Fibroblast of upper back skin (primary cell): ENCODE results near the gene TAGLN2.

Experiments
- DNase-seq: peaks from one replicate; pipeline ENCODE4 v3.0.0-alpha.2; 2013

The TAGLN2 gene

DNA sequence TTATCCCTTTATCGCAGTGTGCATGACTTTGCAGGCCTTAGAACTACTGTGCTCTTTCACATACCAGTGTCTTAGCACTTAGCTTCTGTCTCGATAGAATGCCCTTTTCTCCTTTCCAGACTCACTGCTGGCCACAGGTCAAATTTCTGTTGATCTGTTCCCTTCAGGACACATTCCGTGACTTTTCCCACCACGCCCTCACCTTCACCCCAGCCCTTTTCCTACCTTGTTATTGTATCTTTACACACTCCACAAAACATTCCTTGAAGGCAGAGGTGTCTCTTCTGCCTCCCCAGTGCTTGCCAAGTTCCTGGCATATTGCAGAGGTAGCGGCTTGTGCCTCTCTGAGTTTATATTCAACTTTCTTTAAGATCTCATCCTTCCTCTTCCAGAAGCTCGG lies 23.8 kb upstream of the TAGLN2 start:
- DNase-seq, result no peak

GRCh38 chr1:159947942-159948341 lies 22.6 kb upstream of the TAGLN2 start:
- DNase-seq, result no peak

GRCh38 chr1:159946242-159947187 lies 21.2 kb upstream of the TAGLN2 start:
- DNase-seq, result no peak

GRCh38 chr1:159945483-159946241 lies 20.4 kb upstream of the TAGLN2 start, which contains the start of gene IGSF9:
Gene IGSF9 (minus strand): TSS chr1:159945613. CDS start chr1:159943454, 2,159 bp downstream.
- DNase-seq, result peak; percentile 76

- no peak for DNase-seq
These were observed 19.5 kb upstream of the TAGLN2 start for GRCh38 chr1:159944623-159945455.

DNA sequence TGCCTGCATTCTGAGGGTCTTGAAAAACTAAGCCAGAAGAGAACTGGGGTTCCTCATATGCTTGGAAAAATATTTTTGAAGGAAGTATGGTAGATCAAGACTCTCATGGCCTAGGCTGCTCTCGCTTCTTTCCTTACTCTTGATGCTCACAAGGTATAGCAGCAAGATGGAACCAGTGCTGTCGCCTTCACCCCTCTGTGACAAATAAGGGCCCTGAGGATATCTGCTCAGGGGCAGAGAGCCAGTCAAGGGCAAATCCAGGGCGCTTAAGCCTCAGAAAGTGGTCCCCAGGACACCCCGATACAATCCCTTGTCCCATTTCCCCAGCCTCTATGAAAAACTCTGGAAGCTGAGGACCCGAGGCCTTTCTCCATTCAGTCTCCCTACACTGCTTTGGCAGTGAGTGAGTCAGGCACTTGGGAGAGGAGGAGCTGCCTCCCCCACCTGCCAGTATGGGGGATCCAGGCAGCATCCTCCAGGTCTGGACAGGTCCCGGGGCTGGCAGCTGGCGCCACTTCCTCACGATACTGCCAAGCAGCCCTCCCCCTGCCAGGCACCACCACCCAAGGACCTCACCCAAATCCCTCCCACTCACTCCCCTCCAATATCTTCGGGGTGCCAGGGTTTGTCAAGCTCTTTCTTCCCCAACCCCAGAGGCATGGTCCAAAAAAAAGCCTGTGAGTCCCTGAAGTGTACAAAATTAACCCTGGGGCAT lies 18.8 kb upstream of the TAGLN2 start:
- DNase-seq, result no peak

DNA sequence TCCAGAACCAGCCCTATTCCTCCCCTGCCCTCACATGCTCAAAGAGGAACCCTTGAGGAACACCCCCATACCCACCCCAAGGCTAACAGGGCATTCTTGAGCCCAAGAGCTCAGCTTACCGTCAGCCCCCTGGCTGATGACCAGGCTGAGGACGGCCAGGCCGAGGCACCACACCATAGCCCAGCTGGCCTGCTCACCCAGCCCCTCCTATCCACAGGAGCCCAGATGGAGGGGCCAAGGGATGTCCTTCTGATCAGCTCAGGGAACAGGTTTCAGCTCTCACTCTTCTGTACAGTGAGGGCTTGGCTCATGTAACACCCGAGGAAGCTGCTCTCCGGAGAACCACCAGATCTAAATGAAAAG lies 18.0 kb upstream of the TAGLN2 start:
- DNase-seq, result no peak

GRCh38 chr1:159942632-159943277 lies 17.4 kb upstream of the TAGLN2 start:
- DNase-seq, result no peak

DNA sequence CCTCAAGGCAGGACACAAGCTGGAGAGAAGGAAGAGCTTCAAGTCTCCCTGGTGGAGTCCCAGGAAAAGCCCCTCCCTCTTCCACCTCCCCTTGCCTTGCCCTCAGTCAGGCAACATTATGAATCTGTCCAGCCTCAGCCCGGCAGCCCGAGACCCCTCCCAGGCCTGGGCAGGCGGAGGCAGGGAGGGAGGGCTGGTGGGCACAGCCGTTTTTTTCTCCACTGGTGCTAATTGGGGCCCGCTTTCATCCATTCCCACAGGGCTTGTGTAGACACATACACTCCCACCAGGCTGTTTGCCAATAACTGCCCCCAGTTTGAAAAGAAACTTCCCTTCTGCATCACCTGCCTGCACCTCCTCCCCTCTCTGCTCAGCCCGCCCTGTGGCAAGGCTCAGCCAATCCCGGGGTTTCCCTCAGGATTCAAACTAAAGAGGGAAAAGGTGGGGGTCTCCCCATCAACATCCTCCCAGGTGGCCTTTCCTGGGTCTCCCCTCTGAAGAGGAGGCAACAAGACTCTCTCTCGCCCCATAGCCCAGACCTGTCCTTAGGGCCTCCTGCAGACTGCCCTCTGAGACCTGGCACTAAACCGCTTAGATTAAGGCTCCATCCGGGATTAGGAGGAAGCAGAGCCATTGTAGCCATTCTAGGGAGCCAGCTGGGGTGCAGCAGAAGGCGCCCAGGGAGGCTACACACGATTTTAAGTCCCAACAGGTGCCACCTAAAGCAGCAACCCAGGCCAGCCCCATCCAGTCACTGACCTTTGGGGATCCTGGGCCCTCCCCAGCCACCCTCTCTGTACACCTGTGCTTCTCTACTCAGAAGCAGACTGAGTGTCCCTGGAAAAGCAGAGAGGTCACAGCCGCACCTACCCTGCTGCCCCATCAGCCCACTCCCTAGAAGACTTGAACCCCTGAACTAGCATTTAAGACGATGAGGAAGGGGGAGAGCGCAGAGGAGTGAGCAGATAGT lies 16.6 kb upstream of the TAGLN2 start:
- DNase-seq, result no peak

DNA sequence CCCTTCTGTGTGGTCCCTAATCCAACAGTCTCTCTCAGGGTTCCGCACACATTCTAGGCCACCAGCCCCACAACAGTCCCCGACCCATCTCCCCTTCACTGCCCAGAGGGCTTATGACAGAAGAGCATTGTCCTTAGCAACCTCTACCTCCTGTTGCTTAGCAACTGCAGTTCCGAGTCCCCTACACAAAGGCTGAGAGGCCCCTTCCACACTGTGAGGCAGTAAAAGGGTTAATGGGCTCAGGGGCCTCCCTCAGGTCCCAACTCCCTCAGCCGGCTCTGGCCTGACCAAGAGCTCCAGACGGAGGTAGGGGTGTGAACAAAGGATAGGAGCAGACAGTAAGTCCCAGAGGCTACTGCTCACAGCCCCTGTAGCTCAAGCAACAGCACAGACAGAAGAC lies 15.8 kb upstream of the TAGLN2 start:
- no peak for DNase-seq

DNA sequence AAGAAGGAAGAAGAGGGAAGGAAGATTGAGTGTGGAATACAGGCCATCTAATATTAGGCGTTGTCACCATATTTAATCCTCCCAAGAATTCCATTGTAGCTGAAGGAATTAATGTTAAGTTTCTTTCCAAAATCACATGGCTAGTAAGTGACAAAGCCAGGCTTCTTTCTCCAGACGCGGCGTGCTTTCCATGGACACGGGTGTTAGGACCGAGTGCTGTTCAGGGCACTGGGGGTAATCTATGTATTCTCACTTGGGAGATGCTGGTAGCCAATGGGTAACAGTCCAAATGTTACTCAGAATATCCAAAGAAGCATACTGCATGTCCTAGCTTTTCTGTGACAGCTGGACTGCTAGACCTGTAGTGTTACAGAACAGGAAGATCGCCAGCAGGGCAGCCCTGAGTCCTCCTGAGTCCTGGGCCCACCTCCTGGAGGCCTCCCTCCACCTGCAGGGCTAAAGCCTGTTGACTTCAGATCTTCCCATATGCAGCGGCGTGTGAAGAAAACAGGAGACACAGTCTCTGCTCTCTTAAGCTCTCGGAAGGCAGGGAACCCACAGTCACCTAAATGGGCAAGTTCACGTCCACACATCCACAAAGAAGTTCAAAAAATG lies 14.8 kb upstream of the TAGLN2 start:
- DNase-seq, result no peak

DNA sequence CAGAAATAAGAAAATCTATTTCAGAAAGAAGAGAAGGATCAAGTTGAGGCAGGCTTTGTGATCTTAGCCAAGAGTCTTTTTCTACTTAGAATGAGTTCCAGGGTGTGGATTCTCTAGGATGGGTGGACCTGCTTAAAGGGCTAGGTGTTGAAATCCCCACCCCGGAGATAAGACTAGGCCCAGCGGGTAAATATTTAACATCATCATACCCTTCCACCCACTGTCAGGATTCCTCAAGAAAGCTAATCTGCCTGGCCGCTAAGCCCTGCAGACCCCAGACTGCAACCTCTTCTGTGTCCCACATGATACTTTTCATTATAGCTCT lies 14.3 kb upstream of the TAGLN2 start:
- no peak for DNase-seq

DNA sequence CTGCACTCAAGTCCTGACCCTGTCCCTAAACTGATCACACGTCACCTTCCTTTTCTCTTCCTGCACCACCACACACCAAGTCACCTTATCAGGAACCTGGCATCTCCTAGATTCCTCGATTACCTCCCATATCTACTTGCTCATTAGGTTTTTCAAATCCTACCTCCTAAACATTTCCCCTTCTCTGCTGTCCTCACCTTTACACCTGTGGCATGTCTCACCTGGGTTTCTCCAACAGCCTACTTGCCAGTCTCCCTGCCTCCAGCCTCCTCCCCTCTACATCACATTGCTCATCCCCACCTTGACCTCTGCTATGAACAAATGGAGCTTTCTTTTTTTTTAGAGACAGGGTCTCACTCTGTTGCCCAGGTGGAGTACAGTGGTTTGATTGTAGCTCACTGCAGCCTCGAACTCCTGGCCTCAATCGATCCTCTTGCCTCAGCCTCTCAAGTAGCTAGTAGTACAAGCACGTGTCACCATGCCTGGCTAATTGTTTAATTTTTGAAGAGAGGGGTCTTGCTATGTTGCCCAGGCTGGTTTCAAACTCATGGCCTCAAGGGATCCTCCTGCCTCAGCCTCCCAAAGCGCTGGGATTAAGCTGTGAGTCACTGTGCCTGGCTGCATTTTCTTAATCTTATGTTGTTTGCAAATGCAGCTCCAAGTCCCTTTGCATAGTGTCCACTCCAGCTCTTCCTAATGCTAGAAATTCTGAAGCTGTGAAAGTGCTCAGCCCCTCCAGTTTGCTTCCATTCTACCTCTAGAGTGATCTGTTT lies 13.8 kb upstream of the TAGLN2 start:
- no peak for DNase-seq

GRCh38 chr1:159938211-159938852 lies 13.0 kb upstream of the TAGLN2 start:
- no peak for DNase-seq

DNA sequence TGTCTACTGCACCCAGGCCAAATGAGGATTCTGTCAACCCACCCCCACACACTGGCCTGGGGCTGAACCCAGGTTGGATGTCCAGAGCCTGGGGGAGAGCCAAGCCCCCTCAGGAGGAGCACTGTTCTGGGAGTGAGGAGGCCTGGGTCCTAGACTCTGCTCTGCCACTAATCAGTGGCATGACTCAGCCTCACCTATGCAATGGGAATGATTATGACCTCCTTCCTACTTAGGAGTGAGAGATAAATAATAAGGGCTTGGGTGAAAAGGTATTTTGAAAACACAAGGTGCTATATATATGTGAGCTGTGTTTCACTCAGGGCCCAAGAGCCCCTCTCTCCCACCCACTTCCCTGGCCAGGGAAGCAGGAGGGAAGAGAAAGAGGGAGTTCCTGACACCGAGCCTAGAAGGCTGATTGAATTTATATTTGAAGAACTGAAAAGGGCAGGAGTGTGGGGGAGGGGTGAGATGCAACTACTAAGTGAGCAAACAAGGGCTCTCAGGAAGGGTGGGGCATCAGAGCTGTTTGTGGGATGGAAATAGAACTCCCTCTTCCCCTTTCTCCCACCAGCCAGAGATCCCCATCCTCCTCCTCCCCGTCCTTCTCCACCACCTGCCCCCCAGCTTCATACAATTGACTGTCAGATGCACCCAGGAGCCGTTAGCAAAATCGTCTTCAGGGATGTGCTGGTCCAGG lies 11.9 kb upstream of the TAGLN2 start:
- no peak for DNase-seq

GRCh38 chr1:159936273-159936904 lies 11.1 kb upstream of the TAGLN2 start:
- DNase-seq, result peak; percentile 44

DNA sequence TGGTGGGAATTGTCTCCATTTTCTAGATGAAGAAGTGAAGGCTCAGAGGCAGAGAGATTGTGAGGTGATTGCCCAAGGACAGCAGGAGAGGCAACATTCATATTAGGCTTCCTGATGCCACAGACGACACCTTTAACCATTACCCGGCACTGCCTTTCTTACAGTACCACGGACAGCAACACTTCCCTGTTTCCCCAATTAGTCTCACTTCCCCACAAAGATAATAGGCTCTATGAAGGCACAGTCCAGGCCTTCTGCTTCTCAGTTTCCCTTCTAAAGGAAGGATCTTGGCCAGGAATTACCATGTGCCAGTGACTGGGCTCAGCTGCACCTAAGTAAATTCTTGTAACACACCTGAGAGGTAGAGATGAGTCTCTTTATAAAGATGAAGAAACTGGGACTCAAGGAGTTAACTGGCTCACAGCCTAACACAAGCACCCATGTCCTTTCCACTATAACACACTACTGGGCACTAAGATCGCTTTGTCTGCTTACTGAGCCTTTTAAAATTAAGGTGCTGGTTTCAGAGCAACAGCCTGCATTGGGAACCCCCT lies 10.5 kb upstream of the TAGLN2 start:
- no peak for DNase-seq

DNA sequence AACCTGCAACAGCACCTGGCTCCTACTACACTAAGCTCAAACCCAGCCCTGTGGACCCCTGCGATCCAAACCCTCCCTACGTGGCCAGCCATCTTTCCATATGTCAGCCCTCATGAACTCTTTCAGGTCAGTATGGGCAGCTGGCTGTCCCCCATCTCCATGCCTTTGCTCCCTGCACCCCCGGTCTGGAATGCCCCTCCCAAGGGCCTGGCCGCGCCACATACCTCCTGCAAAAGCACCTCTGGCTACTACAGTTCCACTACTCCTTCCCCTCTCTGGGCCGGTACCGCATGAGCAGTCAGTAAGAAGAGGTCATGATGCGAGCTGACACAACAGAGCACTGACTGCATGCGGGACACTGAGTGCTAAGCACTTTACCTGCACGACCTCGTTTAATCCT lies 10.0 kb upstream of the TAGLN2 start:
- no peak for DNase-seq
